Epithelial cell of esophagus (primary cell): Measurements from ENCODE around the gene MYH7.

Experiments
- DNase-seq: peaks from one replicate; pipeline ENCODE4 v3.0.0; 2010; ENCODE audit warnings: low read depth
- H3K4me3 ChIP-seq: 2 replicates; pipeline ENCODE4 v1.5.1; 2011; ENCODE audit warnings: mild to moderate bottlenecking, low read length, control low read depth
- CTCF ChIP-seq: IDR thresholded peaks from 2 replicates; pipeline ENCODE4 v1.5.1; 2011; ENCODE audit warnings: low read depth, mild to moderate bottlenecking, low read length, control low read depth, inconsistent platforms; ENCODE audit not compliant: insufficient read depth; ENCODE audit errors: missing control alignments

Gene MYH7

GRCh38 chr14:23385244-23385641 lies 50.2 kb downstream of the MYH7 start:
- H3K4me3 ChIP-seq: no peak overlapping the region
- no peak for TF ChIP-seq CTCF
- DNase-seq: no peak

- H3K4me3 ChIP-seq: no peak overlapping the region
- no peak for TF ChIP-seq CTCF
- DNase-seq: no peak
Measured at GRCh38 chr14:23384364-23385080, 50.9 kb downstream of the MYH7 start.

DNA sequence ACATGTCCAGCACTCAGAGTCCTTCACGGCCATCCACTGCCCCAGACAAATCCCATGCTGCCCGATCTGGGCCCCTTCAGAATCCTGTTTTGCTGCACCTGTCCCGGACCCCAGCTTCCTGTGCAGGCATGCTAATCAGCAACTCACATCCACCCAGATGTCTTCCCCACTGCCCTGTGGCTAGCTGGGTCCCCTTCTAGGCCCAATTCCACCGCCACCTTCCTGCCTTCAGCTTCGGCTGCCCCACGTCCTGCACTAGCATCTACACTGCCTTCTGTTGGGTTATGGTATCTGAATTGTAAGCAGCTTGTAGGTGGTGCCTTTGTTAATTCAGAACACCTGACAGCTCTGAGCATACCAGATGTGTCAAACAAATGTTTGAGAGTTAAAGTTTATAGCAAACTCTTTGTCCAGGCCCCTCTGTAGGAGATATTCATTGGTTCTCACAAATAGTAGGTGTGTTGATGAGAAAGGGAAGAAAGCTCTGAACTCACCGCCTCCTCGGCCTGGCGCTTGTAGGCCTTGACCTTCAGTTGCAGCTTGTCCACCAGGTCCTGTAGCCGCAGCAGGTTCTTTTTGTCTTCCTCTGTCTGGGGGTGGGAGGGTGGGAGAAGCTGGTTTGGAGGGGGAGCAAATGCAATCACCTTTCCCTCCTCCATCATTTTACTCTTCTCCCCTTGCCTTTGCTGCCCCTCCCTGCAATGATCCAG lies 52.6 kb downstream of the MYH7 start:
- DNase-seq: no peak
- H3K4me3 ChIP-seq: no peak overlapping the region
- TF ChIP-seq CTCF: no peak

DNA sequence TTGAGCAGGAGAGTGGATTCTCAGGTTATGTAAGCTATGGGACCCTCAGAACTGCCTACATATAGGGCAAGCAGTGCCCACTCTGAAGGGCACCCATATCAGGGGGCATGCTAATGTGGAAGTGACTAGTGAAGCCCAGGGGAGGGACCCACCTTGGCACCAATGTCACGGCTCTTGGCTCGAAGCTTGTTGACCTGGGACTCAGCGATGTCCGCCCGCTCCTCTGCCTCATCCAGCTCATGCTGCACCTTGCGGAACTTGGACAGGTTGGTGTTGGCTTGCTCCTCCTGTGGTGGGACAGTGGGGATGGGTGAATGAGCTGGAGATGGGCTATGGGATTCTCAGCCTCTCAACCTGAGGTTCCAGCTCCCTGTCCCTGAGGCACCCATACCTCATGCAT lies 53.2 kb downstream of the MYH7 start:
- no peak overlapping the region for H3K4me3 ChIP-seq
- TF ChIP-seq CTCF: no peak
- DNase-seq: no peak

GRCh38 chr14:23381871-23382270 lies 53.6 kb downstream of the MYH7 start:
- TF ChIP-seq CTCF: no peak
- H3K4me3 ChIP-seq: no peak overlapping the region
- DNase-seq: no peak

GRCh38 chr14:23380976-23381375 lies 54.5 kb downstream of the MYH7 start:
- TF ChIP-seq CTCF: no peak
- no peak for DNase-seq
- no peak overlapping the region for H3K4me3 ChIP-seq

- no peak overlapping the region for H3K4me3 ChIP-seq
- DNase-seq: no peak
- TF ChIP-seq CTCF: no peak
Measured at GRCh38 chr14:23380197-23380914, 55.1 kb downstream of the MYH7 start.
